Chondrocyte (in vitro differentiated cells): ENCODE results near the gene CFAP161. TPM values are rescaled to one million over a fixed set of nuclear protein-coding genes. Genes with fewer than 3 reads are reported as not detected.

ENCODE experiments used
- DNase-seq: peaks from one replicate; pipeline ENCODE4 v3.0.0; 2021; ENCODE audit warnings: mixed read lengths, low spot score
- H3K27ac Mint-ChIP-seq: one replicate; pipeline ENCODE4 v1.8.0; 2021; ENCODE audit warnings: mild to moderate bottlenecking, moderate library complexity, mixed read lengths; ENCODE audit not compliant: unreplicated experiment
- H3K27me3 Mint-ChIP-seq: 2 replicates; pipeline ENCODE4 v1.8.0; 2021; ENCODE audit warnings: low read depth, mixed read lengths
- H3K36me3 Mint-ChIP-seq: 2 replicates; pipeline ENCODE4 v1.8.0; 2021; ENCODE audit warnings: low read depth, mixed read lengths
- H3K4me1 Mint-ChIP-seq: 2 replicates; pipeline ENCODE4 v1.8.0; 2021; ENCODE audit warnings: low read depth, mild to moderate bottlenecking, mixed read lengths
- H3K4me3 Mint-ChIP-seq: one replicate; pipeline ENCODE4 v1.8.0; 2021; ENCODE audit warnings: mild to moderate bottlenecking, moderate library complexity, mixed read lengths; ENCODE audit not compliant: unreplicated experiment
- H3K9me3 Mint-ChIP-seq: 2 replicates; pipeline ENCODE4 v1.8.0; 2021; ENCODE audit warnings: low read depth, mixed read lengths
- total RNA-seq: library from RNA; stranded (reverse); gene quantifications from 3 replicates; pipeline ENCODE4 v1.2.1, GENCODE V29; 2021
- TF ChIP-seq, protein P1 (sequence below): fragments of 200-600 bp; sonication (generic); IDR thresholded peaks from 2 replicates; pipeline ENCODE4 v1.5.0; 2021; ENCODE audit warnings: antibody characterized with exemption, mild to moderate bottlenecking, moderate library complexity

CFAP161 gene
- total RNA-seq, 1 donor from 2014 or later: not detected

DNA sequence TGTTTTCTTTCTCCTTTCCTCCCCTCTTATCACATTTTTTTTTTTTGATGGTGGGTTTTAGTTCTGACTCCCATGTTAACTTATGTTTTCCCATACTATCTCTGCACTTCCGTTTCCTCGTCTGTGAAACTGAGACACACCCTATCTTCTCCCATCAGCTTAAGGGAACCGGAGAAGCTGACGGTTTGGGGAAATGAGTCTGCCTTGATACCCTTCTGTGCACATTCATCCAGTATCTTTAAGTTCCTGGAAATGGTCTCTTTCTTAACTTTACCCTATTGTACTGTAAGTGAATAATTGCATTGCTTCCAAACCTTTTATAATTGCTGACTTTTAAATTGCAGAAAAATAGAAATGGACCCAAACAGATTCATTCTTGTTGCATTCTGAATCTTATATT is 26.2 kb upstream of the CFAP161 start:
- H3K9me3 Mint-ChIP-seq: no peaks in the 10 kb centered on the region
- H3K27me3 Mint-ChIP-seq: peaks cover 14% of the 10 kb centered on the region
- no peak overlapping the region for H3K4me3 Mint-ChIP-seq
- peaks cover 2% of the 10 kb centered on the region for H3K36me3 Mint-ChIP-seq
- no peak overlapping the region for H3K27ac Mint-ChIP-seq
- peaks cover 3% of the 10 kb centered on the region for H3K4me1 Mint-ChIP-seq
- DNase-seq: no peak
- TF ChIP-seq, protein P1, sequence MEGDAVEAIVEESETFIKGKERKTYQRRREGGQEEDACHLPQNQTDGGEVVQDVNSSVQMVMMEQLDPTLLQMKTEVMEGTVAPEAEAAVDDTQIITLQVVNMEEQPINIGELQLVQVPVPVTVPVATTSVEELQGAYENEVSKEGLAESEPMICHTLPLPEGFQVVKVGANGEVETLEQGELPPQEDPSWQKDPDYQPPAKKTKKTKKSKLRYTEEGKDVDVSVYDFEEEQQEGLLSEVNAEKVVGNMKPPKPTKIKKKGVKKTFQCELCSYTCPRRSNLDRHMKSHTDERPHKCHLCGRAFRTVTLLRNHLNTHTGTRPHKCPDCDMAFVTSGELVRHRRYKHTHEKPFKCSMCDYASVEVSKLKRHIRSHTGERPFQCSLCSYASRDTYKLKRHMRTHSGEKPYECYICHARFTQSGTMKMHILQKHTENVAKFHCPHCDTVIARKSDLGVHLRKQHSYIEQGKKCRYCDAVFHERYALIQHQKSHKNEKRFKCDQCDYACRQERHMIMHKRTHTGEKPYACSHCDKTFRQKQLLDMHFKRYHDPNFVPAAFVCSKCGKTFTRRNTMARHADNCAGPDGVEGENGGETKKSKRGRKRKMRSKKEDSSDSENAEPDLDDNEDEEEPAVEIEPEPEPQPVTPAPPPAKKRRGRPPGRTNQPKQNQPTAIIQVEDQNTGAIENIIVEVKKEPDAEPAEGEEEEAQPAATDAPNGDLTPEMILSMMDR: no peak

GRCh38 chr15:81108427-81108826 is 25.6 kb upstream of the CFAP161 start:
- Mint-ChIP-seq H3K27ac (no peak overlapping the region), H3K4me3 (no peak overlapping the region), H3K4me1 (peaks cover 6% of the 10 kb centered on the region), H3K9me3 (no peaks in the 10 kb centered on the region), H3K36me3 (peaks cover 2% of the 10 kb centered on the region), H3K27me3 (peaks cover 14% of the 10 kb centered on the region)
- TF ChIP-seq, protein P1: peak; percentile 73
- no peak for DNase-seq

- TF ChIP-seq, protein P1: no peak
- Mint-ChIP-seq H3K27me3 (peaks cover 14% of the 10 kb centered on the region), H3K4me1 (peaks cover 15% of the 10 kb centered on the region), H3K4me3 (no peak overlapping the region), H3K27ac (no peak overlapping the region), H3K9me3 (no peaks in the 10 kb centered on the region), H3K36me3 (peaks cover 2% of the 10 kb centered on the region)
- DNase-seq: no peak
Observed at GRCh38 chr15:81111018-81111417, 23.1 kb upstream of the CFAP161 start.

DNA sequence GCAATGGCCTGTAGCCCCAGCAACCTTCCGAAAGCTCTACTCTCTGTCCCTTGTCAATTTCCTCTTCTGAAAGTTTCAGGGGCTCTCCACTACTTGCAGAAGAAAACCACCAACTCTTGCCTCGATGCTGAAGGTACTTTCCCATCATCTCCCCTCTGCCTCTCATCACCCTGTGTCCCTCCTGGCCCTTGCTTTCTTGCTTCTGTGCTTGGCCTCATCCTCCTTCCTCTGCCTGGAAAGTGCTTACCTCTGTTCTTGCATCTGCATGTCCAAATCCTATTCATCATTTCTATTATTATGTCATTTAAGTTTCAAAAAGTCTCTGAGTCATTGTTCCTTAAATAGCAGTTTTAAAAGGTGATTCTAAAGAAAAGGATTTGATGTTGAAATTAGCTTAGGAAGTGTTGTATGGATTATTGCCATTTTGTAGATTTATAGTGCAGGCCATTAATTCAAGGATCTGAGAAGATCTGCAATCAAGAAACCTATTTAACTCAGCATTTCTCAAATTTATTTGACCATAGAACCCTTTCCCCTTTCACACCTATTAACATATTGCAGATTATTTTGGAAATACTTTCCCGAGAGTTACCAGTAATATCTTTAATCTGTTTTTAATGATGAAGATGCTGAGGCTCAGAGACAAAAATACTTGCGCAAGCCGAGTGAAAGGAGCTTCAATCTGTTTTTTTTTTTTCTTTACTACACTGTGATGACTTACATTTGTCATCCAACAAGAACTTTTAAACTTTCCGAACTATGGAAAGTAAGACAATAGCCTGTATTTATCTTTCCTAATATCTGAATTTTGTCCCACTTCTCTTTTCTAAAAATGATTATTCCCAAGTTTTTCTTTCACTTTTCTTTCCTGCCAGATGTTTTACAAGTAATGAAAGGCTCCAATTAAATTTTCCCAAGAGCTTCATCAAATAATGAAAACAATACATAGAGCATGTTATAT is 22.3 kb upstream of the CFAP161 start:
- TF ChIP-seq, protein P1: no peak
- H3K27ac Mint-ChIP-seq: no peak overlapping the region
- H3K9me3 Mint-ChIP-seq: no peaks in the 10 kb centered on the region
- peaks cover 14% of the 10 kb centered on the region for H3K27me3 Mint-ChIP-seq
- peaks cover 2% of the 10 kb centered on the region for H3K36me3 Mint-ChIP-seq
- peaks cover 19% of the 10 kb centered on the region for H3K4me1 Mint-ChIP-seq
- DNase-seq: no peak
- H3K4me3 Mint-ChIP-seq: no peak overlapping the region

DNA sequence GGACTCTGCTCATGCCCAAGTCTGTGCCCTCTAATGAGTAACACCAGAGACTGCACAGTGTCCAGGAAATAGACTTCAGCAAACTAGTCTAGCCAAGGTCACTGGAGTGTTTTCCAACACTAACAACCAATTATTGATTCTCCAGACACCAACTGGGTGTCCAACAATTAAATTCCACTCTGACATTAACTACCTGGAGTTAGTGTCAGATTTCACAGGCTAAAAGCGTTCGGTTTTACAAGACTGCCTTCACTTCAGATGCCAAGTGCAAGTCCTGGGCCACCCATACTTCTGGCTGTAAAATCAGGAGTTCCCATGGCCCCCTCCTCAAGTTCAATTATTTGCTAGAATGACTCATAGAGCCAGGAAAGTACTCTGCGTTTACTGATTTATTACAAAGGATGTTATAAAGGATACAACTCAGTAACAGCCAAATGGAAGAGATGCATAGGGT is 20.8 kb upstream of the CFAP161 start:
- Mint-ChIP-seq H3K4me1 (peaks cover 24% of the 10 kb centered on the region), H3K9me3 (no peaks in the 10 kb centered on the region), H3K36me3 (peaks cover 2% of the 10 kb centered on the region), H3K4me3 (no peak overlapping the region), H3K27me3 (peaks cover 18% of the 10 kb centered on the region), H3K27ac (no peak overlapping the region)
- TF ChIP-seq, protein P1: no peak
- DNase-seq: no peak
